SK-N-SH (cell line): ENCODE measurements around the gene SH3PXD2B.

Experiments used
- CHD2 ChIP-seq: fragments of 150-350 bp; IDR thresholded peaks from 2 replicates; pipeline ENCODE4 v1.6.1; 2018; ENCODE audit warnings: low read length; ENCODE audit not compliant: partially characterized antibody
- RFX5 ChIP-seq: IDR thresholded peaks from 2 replicates; pipeline ENCODE4 v1.6.1; 2012; ENCODE audit warnings: mild to moderate bottlenecking, improper control_type of control experiment, low read length
- YY1 ChIP-seq: IDR thresholded peaks from 2 replicates; pipeline ENCODE4 v1.4.0; 2012; ENCODE audit warnings: low read depth, mild to moderate bottlenecking

DNA sequence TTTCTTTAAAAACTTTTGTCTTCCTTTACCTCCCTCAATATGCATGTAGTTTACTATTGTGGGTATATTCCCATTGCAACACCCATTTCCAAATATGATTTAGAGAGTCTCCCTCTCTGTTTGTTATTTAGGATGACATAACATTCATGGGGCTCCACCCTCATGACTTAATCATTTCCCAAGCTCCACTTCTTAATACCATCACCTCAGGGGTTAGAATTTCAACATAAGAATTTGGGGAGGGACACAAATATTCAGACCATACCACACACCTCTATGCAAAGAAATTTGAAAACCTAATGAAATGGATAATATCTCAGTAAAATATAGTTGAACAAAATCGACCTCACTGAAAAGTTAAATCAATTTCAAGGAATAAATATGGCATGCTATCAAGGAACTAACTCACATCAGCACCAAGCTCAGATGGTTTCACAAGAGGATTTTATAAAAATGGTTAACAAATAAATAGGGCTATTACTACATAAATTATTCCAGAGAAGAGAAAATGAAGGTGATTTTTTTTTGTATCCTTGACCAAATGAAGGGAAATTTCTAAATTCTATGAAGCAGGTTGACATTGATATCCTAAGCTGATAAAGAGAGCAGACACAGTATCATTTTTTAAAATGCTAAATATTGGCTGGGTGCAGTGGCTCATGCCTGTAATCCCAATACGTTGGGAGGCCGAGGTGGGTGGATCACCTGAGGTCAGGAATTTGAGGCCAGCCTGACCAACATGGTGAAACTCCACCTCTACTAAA, 150.6 kb downstream of the SH3PXD2B start:
- no peak for TF ChIP-seq CHD2
- no peak for TF ChIP-seq RFX5
- TF ChIP-seq YY1: no peak
